HG03196 (cell line): Measurements from ENCODE around the gene ARPC1A.
"Not testable (repeated sequence)": the region's sequence is repeated elsewhere in the genome, so short reads cannot be mapped to it uniquely, and the experiment has no call there.

Experiments used
- ATAC-seq: cut with Tn5 transposase; IDR thresholded peaks from one replicate; pipeline ENCODE4 v1.9.1; 2021; ENCODE audit not compliant: unreplicated experiment

Gene ARPC1A

GRCh38 chr7:99406557-99406956, 80.9 kb downstream of the ARPC1A start:
- ATAC-seq, result no peak

DNA sequence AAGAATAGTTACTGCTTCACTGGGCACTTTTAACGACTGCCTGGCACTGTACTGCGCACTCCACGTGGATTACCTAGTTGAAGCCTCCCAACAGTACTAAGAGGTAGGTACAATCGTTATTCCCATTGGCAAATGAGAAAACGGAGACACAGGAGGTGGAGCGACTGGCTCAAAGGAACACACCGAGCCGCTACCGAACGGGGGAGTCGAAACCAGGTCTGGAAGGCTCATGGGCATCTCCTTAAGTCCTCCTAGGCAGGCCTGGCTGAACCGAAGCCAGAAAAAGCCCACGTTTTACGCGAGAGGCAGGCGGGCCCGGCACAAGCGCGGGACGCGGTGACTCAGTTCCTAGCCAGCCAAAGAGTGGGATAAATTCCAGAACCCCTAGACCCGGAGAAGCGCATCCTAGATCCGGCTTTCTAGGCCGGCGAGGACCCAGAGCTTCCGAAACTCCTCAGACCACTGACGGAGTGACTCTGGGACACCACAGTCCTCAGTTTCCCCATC, 82.2 kb downstream of the ARPC1A start:
- ATAC-seq, result no peak

DNA sequence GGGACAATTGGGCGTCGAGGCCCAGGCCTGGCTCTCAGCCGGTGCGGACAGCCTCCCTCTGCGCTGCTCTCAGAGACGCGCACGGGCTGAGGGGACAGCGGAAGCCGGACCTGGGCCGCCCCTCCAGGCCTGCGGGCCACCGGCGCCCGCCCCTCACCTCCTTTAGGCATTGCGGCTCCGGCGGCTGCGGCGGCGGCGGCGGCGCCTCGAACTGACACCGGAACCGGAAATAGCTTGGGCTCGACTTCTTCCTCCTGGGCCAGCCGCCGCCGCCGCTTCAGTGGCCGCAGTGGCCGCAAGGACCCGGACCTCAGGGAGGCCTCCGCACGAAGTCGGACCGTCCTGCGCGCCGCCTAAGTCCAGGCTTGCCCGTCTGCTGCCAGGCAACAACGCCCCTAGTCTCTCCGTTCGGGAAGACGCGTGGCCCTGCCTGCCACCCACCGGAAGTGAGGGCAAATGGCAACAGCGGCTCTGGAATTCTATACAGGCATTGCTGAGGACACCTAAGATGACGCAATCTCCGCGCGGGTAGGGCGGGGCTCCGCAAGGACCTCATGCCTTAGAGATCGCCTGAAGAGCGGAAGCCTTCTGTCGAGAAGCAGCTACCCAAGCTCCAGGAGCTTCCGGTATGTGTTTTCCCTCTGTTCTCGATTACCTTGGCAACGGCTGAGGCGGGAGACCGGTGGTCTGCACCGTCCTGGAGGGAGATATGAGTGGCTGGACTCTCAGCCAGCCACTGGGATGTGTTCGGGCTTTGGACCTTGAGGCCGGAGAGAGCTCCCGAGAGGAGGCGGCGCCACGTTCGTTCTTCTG, 82.9 kb downstream of the ARPC1A start, which contains the start of the genes BUD31 and PDAP1:
TSS of gene BUD31 (plus strand) at position 591 of the 813 bp plus-strand sequence. CDS start 2,124 bp downstream, outside the sequence.
TSS of gene PDAP1 (minus strand) at position 219 of the 813 bp plus-strand sequence. CDS start at position 170, 49 bp downstream.
- ATAC-seq, result peak; percentile 83

- no peak for ATAC-seq
Observed at GRCh38 chr7:99409192-99409572, 83.5 kb downstream of the ARPC1A start.

- no peak for ATAC-seq
Observed at GRCh38 chr7:99409806-99410205, 84.1 kb downstream of the ARPC1A start.

DNA sequence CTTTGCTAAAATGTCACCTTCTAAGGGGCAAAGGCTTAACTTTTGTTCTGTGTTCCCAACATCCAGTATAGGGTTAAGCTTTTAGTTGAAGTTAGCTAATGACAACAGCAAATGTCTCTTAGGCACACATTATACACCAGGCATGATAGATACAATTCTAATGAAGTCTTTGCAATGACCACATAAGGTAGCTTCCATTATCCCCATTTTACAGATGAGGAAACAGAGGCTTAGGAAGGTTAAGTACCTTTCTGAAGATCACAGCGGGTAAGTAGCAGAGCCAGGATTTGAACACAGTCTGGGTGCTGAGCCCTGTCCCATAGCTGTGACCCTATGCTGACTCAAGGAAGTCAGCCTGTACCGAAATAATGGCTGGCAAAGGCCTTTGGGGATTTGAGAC, 84.9 kb downstream of the ARPC1A start:
- no peak for ATAC-seq

DNA sequence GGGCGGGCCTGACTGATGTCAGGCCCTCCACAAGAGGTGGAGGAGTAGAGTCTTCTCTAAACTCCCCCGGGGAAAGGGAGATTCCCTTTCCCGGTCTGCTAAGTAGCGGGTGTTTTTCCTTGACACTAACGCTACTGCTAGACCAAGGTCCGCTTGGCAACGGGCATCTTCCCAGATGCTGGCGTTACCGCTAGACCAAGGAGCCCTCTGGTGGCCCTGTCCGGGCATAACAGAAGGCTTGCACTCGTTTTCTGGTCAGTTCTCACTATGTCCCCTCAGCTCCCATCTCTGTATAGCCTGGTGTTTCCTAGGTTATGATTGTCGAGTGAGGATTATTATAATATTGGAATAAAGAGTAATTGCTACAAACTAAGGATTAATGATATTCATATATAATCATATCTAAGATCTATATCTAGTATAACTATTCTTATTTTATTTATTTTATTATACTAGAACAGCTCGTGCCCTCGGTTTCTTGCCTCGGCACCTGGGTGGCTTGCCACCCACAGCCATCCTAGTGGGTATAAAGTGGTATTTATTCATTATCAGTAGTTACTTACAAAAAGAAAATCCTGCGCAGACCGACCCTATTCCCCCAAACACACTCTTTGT, 89.9 kb downstream of the ARPC1A start:
- not testable (repeated sequence) for ATAC-seq
